ENCODE data around the gene PLSCR2.
"Not testable (repeated sequence)": the region's sequence is repeated elsewhere in the genome, so short reads cannot be mapped to it uniquely, and the experiment has no call there.

The PLSCR2 gene

GRCh38 chr3:146498002-146498736 lies 28.8 kb upstream of the PLSCR2 start:
- no peak for DNase-seq (ENCODE audit: extremely low spot score)
- ChIA-PET CTCF (interaction anchor here (0.8 to 1.6 kb wide), 3 partner anchors 10 to 55 kb away, joined by 3 read pairs; no protein-coding TSS in a partner anchor), POLR2A (no interaction called here)
- no peak for TF ChIP-seq CTCF (IDR thresholded peaks at IDR 0.05; ENCODE audit: control extremely low read depth, extremely low read depth, low read depth, missing control alignments)

GRCh38 chr3:146497145-146497843 lies 27.9 kb upstream of the PLSCR2 start:
- DNase-seq (ENCODE audit: extremely low spot score); POLR2A ChIA-PET: not testable (repeated sequence)
- CTCF ChIA-PET, result interaction anchor here (1.6 kb wide), 1 partner anchor 56 kb away, joined by 3 read pairs; no protein-coding TSS in a partner anchor

GRCh38 chr3:146496726-146497125 lies 27.4 kb upstream of the PLSCR2 start:
- CTCF ChIA-PET, result no interaction called here
- no peak for DNase-seq (ENCODE audit: extremely low spot score)
- TF ChIP-seq CTCF (IDR thresholded peaks at IDR 0.05; ENCODE audit: control extremely low read depth, extremely low read depth, low read depth, missing control alignments), result no peak
- POLR2A ChIA-PET, result no interaction called here

- DNase-seq (ENCODE audit: extremely low spot score), result no peak
- ChIA-PET POLR2A (no interaction called here), CTCF (no interaction called here)
- TF ChIP-seq CTCF (IDR thresholded peaks at IDR 0.05; ENCODE audit: control extremely low read depth, extremely low read depth, low read depth, missing control alignments), result no peak
These were observed 26.9 kb upstream of the PLSCR2 start for GRCh38 chr3:146496251-146496650.

GRCh38 chr3:146493761-146494160 lies 24.4 kb upstream of the PLSCR2 start:
- no peak for DNase-seq (ENCODE audit: extremely low spot score)
- ChIA-PET POLR2A (no interaction called here), CTCF (no interaction called here)
- no peak for TF ChIP-seq CTCF (IDR thresholded peaks at IDR 0.05; ENCODE audit: control extremely low read depth, extremely low read depth, low read depth, missing control alignments)

- POLR2A ChIA-PET, result no interaction called here
- TF ChIP-seq CTCF (IDR thresholded peaks at IDR 0.05; ENCODE audit: control extremely low read depth, extremely low read depth, low read depth, missing control alignments), result no peak
- no peak for DNase-seq (ENCODE audit: extremely low spot score)
- CTCF ChIA-PET, result interaction anchor here (0.9 kb wide), 1 partner anchor 24 kb away, joined by 3 read pairs; the partner anchor contains the start of gene PLSCR2
These were observed 23.9 kb upstream of the PLSCR2 start for GRCh38 chr3:146493221-146493620.

GRCh38 chr3:146491303-146491702 lies 21.9 kb upstream of the PLSCR2 start:
- ChIA-PET POLR2A (no interaction called here), CTCF (interaction anchor here (0.7 to 1.3 kb wide), 2 partner anchors 20 to 275 kb away, joined by 3 read pairs; no protein-coding TSS in a partner anchor)
- DNase-seq (ENCODE audit: extremely low spot score), result no peak
- no peak for TF ChIP-seq CTCF (IDR thresholded peaks at IDR 0.05; ENCODE audit: control extremely low read depth, extremely low read depth, low read depth, missing control alignments)

All from GM10248 (cell line).